GM21526 (cell line): ENCODE data around the gene INHBC.
"Not testable (repeated sequence)": the region's sequence is repeated elsewhere in the genome, so short reads cannot be mapped to it uniquely, and the experiment has no call there.

Experiments
- ATAC-seq: cut with Tn5 transposase; IDR thresholded peaks from one replicate; pipeline ENCODE4 v1.9.1; 2021; ENCODE audit warnings: moderate library complexity; ENCODE audit not compliant: unreplicated experiment, low FRiP score

INHBC gene

GRCh38 chr12:57479376-57480115 is 45.0 kb downstream of the INHBC start, which contains the start of gene ARHGAP9:
ARHGAP9 (minus strand) TSS chr12:57479866; CDS start chr12:57479406, 460 bp downstream.
- ATAC-seq: no peak

DNA sequence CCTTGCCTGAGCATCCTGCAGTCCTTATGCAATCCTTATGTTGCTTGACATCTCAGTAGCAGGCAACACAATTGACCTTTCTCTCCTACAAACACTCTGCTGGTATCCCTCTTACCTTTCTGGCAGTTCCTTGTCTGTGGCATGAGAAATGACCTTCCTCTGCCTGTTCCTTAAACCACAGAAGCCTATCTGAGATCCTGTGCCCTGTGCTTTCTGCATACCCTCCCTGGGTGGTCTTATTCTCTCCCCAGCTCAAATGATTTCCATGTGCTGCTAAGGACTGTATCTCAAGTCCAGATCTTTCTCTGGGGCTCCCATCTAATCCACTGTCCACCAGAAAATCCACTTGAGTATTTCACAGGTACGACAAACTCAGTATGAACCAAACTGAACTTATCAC is 47.1 kb downstream of the INHBC start:
- no peak for ATAC-seq

GRCh38 chr12:57483466-57483865 is 48.9 kb downstream of the INHBC start:
- no peak for ATAC-seq

GRCh38 chr12:57485695-57486094 is 51.1 kb downstream of the INHBC start:
- no peak for ATAC-seq

DNA sequence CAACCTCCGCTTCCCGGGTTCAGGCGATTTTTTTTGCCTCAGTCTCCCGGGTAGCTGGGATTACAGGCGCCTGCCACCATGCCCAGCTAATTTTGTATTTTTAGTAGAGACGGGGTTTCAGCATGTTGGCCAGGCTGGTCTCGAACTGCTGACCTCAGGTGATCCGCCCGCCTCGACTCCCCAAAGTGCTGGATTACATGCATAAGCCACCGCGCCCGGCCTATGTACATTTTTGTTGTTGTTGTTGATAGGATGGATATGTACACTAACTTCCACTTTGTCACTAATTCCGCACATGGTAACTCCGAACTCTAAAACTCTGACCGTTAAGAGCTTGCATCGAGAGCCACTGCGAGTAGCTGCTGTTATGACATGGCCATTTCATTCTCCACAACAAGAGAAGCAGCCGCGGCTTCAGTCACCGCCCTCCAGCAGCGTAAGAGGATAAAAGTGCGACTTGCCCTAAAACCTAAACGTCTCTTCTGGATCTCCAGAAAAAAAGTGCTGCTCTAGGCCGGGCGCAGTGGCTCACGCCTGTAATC is 52.5 kb downstream of the INHBC start:
- no peak for ATAC-seq

- peak; percentile 96 for ATAC-seq
Observed at GRCh38 chr12:57487597-57488401, 53.2 kb downstream of the INHBC start, which contains the start of gene MARS1. MARS1 (plus strand) TSS chr12:57488068; CDS start chr12:57488091, 23 bp downstream.

DNA sequence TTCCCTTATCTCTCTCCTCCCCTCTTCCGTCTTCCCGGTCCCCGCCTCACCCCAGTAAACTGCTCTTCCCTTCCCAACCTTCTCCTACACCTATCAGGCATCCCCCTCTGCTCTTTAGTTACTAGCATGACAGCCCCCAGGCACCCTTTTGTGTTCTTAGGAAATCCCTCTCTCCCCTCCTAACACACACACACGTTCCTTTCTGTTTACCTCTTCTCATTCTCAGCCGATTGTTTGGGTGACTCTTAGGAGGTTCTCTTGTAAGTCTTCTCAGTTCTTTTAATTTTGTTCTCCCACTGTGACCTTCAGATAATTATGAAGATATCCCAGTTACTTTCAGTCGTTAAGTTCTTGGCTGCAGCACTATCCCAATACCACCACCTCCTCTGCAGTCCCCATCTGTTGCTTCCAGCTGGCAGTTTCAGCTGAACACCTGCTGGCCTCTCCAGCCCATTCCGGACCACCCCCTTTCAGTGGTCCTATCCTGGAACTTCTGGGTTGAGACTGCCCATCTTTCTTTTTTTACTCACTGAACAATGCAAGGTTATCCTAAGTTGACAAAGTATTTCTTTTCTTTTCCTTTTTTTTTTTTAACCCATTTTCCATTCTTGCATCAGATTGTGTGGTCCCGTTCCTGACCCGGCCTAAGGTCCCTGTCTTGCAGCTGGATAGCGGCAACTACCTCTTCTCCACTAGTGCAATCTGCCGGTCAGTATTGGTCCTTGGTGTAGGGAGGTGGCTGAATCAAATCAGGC is 54.0 kb downstream of the INHBC start:
- no peak for ATAC-seq

GRCh38 chr12:57489157-57489641 is 54.6 kb downstream of the INHBC start:
- ATAC-seq: no peak

GRCh38 chr12:57490126-57490525 is 55.5 kb downstream of the INHBC start:
- ATAC-seq: no peak

DNA sequence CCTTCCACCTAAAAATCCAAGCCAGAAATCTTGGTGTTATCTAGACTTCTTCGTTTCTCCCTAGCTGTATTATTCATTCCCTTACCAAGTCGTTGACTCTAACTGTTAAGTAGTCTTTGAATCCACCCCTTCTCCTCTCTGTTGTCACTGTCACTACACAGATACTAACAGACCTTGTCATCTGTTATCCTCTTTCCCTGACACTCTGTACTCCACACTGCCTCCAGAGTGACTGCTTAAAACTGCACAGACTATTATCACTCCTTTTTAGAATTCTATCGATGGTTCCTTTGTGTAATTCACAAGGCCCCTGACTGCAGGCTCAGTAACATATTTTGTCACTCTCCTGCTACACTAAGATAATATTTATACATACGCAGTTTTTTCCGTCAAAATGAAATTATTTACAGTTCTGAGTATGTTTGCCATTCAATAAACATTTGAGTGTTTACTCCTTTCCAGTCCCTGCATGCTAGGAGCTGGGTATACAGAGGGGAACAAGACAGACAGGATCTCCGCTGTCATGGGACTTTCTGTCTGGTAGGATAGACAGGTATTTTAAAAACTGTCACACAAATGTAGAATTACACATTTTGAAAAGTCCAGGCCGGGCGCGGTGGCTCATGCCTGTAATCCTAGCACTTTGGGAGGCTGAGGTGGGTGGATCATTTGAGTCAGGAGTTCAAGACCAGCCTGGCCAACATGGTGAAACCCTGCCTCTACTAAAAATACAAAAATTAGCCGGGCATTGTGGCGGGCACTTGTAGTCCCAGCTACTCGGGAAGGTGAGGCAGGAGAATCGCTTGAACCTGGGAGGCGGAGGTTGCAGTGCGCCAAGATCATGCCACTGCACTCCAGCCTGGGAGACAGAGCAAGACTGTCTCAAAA is 57.1 kb downstream of the INHBC start:
- no peak for ATAC-seq

- ATAC-seq: not testable (repeated sequence)
Observed at GRCh38 chr12:57495051-57495701, 60.6 kb downstream of the INHBC start.

- ATAC-seq: no peak
Observed at GRCh38 chr12:57496822-57497221, 62.2 kb downstream of the INHBC start.

DNA sequence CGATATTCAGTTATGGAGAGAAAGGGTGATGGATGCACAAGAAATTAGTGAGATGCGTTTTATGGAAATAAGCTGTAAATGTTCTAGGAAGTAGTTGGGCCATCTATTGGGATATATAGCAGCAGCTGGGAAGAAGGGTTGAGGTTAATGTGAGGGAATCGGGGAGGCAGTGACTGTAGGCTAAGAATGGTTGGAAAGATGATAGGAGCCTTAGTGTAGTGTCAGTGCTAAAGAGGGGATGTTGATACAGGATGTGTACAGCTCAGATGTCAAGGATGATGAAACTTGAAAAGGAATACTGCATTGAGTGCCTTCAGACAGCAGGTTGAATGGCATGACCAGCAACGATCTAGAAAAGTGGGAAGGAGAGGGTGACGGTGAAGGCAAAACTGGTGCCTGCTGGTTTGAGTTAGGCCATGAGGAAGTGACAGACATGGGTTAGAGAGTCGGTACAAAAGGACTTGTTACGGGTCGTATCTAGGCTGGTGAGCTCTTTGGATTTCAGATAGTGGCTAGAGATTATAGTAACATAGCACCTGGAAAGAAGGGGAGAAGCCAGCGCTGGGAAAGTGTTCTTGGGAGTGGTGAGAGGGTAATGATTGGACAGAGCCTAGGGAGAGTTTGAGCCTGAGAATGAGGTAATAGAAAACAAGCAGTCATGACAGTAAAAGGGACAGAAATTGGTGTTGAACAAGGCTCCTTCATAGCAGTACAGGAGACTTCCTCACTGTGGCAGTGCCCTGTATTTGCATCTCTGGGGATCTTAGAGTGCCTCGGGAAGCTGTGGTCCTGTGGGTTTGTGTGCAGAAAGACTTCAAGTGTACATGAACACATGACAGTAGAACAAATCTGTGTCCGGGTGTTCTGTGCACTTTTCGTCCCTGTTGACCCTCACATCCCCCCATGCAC is 62.9 kb downstream of the INHBC start:
- no peak for ATAC-seq

DNA sequence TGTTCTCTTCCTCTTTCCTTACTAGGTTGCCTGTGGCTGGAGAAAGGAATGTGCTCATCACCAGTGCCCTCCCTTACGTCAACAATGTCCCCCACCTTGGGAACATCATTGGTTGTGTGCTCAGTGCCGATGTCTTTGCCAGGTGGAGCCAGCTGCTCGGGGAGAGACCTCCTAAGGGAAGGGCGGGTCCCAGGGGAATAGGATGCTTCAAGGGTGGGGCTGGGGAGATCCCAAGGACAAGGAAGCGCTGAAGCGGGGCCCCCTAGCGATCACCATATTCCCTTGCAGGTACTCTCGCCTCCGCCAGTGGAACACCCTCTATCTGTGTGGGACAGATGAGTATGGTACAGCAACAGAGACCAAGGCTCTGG is 63.5 kb downstream of the INHBC start:
- no peak for ATAC-seq

- no peak for ATAC-seq
Observed at GRCh38 chr12:57498571-57498970, 64.0 kb downstream of the INHBC start.

- no peak for ATAC-seq
Observed at GRCh38 chr12:57500213-57500612, 65.6 kb downstream of the INHBC start.
